GM21737 (cell line): ENCODE results near the gene CLDN5.

Experiments used
- ATAC-seq: cut with Tn5 transposase; IDR thresholded peaks from one replicate; pipeline ENCODE4 v1.9.1; 2021; ENCODE audit warnings: mild to moderate bottlenecking, moderate library complexity; ENCODE audit not compliant: unreplicated experiment

CLDN5 gene

GRCh38 chr22:19524170-19525115, at the start of gene CLDN5:
CLDN5 (minus strand) TSS chr22:19524410; CDS start chr22:19524255, 155 bp downstream.
- ATAC-seq = no peak

- no peak for ATAC-seq
Observed at GRCh38 chr22:19571995-19572394, 47.8 kb upstream of the CLDN5 start.

- ATAC-seq = no peak
Observed at GRCh38 chr22:19571207-19571795, 47.1 kb upstream of the CLDN5 start.

GRCh38 chr22:19569976-19570375, 45.8 kb upstream of the CLDN5 start:
- ATAC-seq = no peak

GRCh38 chr22:19569276-19569640, 45.0 kb upstream of the CLDN5 start:
- ATAC-seq = no peak

GRCh38 chr22:19568337-19569275, 44.4 kb upstream of the CLDN5 start:
- ATAC-seq = no peak

GRCh38 chr22:19567157-19568009, 43.2 kb upstream of the CLDN5 start:
- ATAC-seq = no peak

- no peak for ATAC-seq
Observed at GRCh38 chr22:19566279-19567156, 42.3 kb upstream of the CLDN5 start.

GRCh38 chr22:19565382-19566278, 41.4 kb upstream of the CLDN5 start:
- ATAC-seq = no peak

GRCh38 chr22:19559956-19560355, 35.7 kb upstream of the CLDN5 start:
- no peak for ATAC-seq

GRCh38 chr22:19559324-19559811, 35.2 kb upstream of the CLDN5 start:
- no peak for ATAC-seq

- ATAC-seq = no peak
Observed at GRCh38 chr22:19556963-19557545, 32.8 kb upstream of the CLDN5 start.

GRCh38 chr22:19555651-19556050, 31.4 kb upstream of the CLDN5 start:
- ATAC-seq = no peak

- no peak for ATAC-seq
Observed at GRCh38 chr22:19554834-19555404, 30.7 kb upstream of the CLDN5 start.

- ATAC-seq = no peak
Observed at GRCh38 chr22:19553201-19553600, 29.0 kb upstream of the CLDN5 start.

- no peak for ATAC-seq
Observed at GRCh38 chr22:19550382-19550781, 26.2 kb upstream of the CLDN5 start.

GRCh38 chr22:19549428-19549827, 25.2 kb upstream of the CLDN5 start:
- ATAC-seq = no peak
